Neural progenitor cell (in vitro differentiated cells): ENCODE data around the gene TSPAN2.

ENCODE experiments used
- CTCF ChIP-seq: fragments of 200-600 bp; sonication (generic); IDR thresholded peaks from 2 replicates; pipeline ENCODE4 v1.5.1; 2017; ENCODE audit warnings: antibody characterized with exemption, mild to moderate bottlenecking
- EZH2 ChIP-seq: fragments of 200-600 bp; sonication (generic); IDR thresholded peaks from 2 replicates; pipeline ENCODE4 v1.6.1; 2017; ENCODE audit warnings: antibody characterized with exemption, mild to moderate bottlenecking, moderate library complexity

GRCh38 chr1:115056395-115056798 is 32.9 kb downstream of the TSPAN2 start:
- TF ChIP-seq EZH2 (no peak), CTCF (no peak)
